SK-N-SH (cell line): Measurements from ENCODE around the gene NRCAM.

Experiments
- CTCF ChIP-seq: fragments of 200-600 bp; sonication (generic); IDR thresholded peaks from 2 replicates; pipeline ENCODE4 v1.6.1; 2017; ENCODE audit warnings: antibody characterized with exemption, mild to moderate bottlenecking, moderate library complexity
- ELF1 ChIP-seq: IDR thresholded peaks from 2 replicates; pipeline ENCODE4 v1.4.0; 2012
- FOXJ3 ChIP-seq: sonication (generic); formaldehyde crosslinking; IDR thresholded peaks from 2 replicates; pipeline ENCODE4 v1.5.1; 2020; ENCODE audit warnings: mild to moderate bottlenecking, missing genetic modification reagents
- JUND ChIP-seq: IDR thresholded peaks from 2 replicates; pipeline ENCODE4 v1.4.0; 2012
- MAX ChIP-seq: IDR thresholded peaks from 2 replicates; pipeline ENCODE4 v1.4.0; 2012; ENCODE audit warnings: low read depth
- REST ChIP-seq: IDR thresholded peaks from 2 replicates; pipeline ENCODE4 v1.6.1; 2012; ENCODE audit warnings: mild to moderate bottlenecking, low read depth, low read length, moderate library complexity
- RFX5 ChIP-seq: IDR thresholded peaks from 2 replicates; pipeline ENCODE4 v1.6.1; 2012; ENCODE audit warnings: mild to moderate bottlenecking, improper control_type of control experiment, low read length
- RXRA ChIP-seq: IDR thresholded peaks from 2 replicates; pipeline ENCODE4 v1.4.0; 2012; ENCODE audit warnings: low read depth, mild to moderate bottlenecking, borderline replicate concordance
- SIN3A ChIP-seq: IDR thresholded peaks from 2 replicates; pipeline ENCODE4 v1.6.1; 2012; ENCODE audit warnings: low read depth, mild to moderate bottlenecking, low read length, moderate library complexity, borderline replicate concordance
- SMC3 ChIP-seq: IDR thresholded peaks from 2 replicates; pipeline ENCODE4 v1.6.1; 2012; ENCODE audit warnings: low read depth, low read length, improper control_type of control experiment
- TAF1 ChIP-seq: IDR thresholded peaks from 2 replicates; pipeline ENCODE4 v1.6.1; 2012; ENCODE audit warnings: low read depth, mild to moderate bottlenecking, low read length, moderate library complexity, borderline replicate concordance
- TF ChIP-seq, protein P1 (sequence below): fragments of 150-350 bp; IDR thresholded peaks from 2 replicates; pipeline ENCODE4 v1.6.1; 2017; ENCODE audit warnings: antibody characterized with exemption, low read length, low read depth, borderline replicate concordance

DNA sequence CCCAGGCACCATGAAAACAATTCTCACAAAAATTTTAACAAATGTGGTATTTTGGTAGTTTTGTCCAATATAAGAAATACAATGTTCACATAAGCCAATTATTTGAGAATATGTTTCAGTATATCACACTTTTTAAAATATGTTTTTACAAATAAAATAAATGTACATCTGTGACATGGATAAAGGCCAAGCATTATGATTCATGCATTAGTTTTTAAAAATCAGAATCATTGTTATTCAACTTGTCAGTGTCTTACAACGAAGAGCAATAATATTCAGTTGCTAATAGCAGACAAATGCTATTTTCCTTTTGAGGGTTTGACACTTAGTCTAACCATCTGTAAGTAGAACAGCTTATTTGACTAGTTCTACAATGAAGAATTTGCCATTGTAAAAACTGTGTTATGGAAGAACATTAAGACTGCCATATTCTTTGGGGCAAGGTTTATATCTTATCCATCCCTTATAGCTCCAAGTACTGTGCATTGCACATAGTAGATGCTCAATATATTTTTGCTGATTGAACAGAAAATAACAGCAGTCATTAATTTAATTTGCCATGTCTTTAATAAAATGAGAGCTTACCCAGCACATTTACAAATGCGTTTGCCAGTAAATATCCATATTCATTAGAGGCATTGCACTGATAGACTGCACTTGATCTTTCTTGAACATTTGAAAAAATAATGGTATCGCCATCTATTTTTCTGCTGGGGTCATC lies 258.7 kb downstream of the NRCAM start:
- TF ChIP-seq CTCF (no peak), JUND (no peak), RXRA (no peak), SMC3 (no peak), TAF1 (no peak), REST (no peak), RFX5 (no peak), SIN3A (no peak), FOXJ3 (CRISPR knock-in tag) (no peak), ELF1 (no peak), MAX (no peak)
- TF ChIP-seq, protein P1, sequence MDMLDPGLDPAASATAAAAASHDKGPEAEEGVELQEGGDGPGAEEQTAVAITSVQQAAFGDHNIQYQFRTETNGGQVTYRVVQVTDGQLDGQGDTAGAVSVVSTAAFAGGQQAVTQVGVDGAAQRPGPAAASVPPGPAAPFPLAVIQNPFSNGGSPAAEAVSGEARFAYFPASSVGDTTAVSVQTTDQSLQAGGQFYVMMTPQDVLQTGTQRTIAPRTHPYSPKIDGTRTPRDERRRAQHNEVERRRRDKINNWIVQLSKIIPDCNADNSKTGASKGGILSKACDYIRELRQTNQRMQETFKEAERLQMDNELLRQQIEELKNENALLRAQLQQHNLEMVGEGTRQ, result no peak
